Measurements from ENCODE around the gene OGFR. TPM values are rescaled to one million over a fixed set of nuclear protein-coding genes. Genes with fewer than 3 reads are reported as not detected.

Gene OGFR
- total RNA-seq, 1 experiment from 2014 or later: 73.6 TPM

GRCh38 chr20:62850333-62850974 lies 45.8 kb downstream of the OGFR start:
- no TSS peak for BruUV-seq (replicated peaks)
- no peaks in the 10 kb centered on the region for H4K20me1 ChIP-seq (ENCODE audit: insufficient read depth)
- no peak overlapping the region; the same call in 1 of the 2 replicates for H3K27ac ChIP-seq (ENCODE audit: low read depth, low read length)
- H3K36me3 ChIP-seq (ENCODE audit: control insufficient read depth in 1 of 2, insufficient read depth in 2 of 2, low read length in 2 of 2): peaks cover 19 to 38% of the 10 kb centered on the region in 2 experiments
- no peaks in the 10 kb centered on the region for H3K27me3 ChIP-seq (ENCODE audit: insufficient read depth, low read length)
- H3K9me2 ChIP-seq (ENCODE audit: insufficient read depth): no peaks in the 10 kb centered on the region
- POLR2A ChIA-PET: no interaction called here
- no peak overlapping the region for H3K9ac ChIP-seq (ENCODE audit: low read length)
- ATAC-seq (no peak), DNase-seq (ENCODE audit: low read depth, low spot score) (no peak)
- H2AFZ ChIP-seq (ENCODE audit: low read depth, low read length, poor library complexity, severe bottlenecking): no peak overlapping the region
- no peaks in the 10 kb centered on the region for H3K9me3 ChIP-seq (ENCODE audit: control insufficient read depth in 1 of 2, insufficient read depth in 1 of 2, low read depth in 1 of 2, low read length in 2 of 2)
- H3K4me1 ChIP-seq (ENCODE audit: control insufficient read depth in 1 of 2, insufficient read depth in 2 of 2, low read length in 2 of 2): no peaks in the 10 kb centered on the region
- intact Hi-C loops (cut with micrococcal nuclease): no loop called here
- CTCF ChIA-PET: no interaction called here
- no peak overlapping the region for H3K4me2 ChIP-seq (ENCODE audit: low read length)
- no peak overlapping the region for H3K4me3 ChIP-seq (replicated peaks in 1 of 2; ENCODE audit: low read depth in 1 of 2, low read length in 2 of 2)
- RAD21 ChIA-PET (ENCODE audit: low non-redundant PET in 1 of 2, low total read pairs in 2 of 2, uncharacterized antibody in 2 of 2, unreplicated experiment in 2 of 2): no interaction called here
- TF ChIP-seq POLR2AphosphoS5 (IDR thresholded peaks at IDR 0.05; ENCODE audit: low read depth, low read length) (no peak), FOSL1 (IDR thresholded peaks at IDR 0.05; ENCODE audit: low read depth) (no peak), CEBPB (IDR thresholded peaks at IDR 0.05; ENCODE audit: low read depth) (no peak), ZFX (IDR thresholded peaks at IDR 0.05) (no peak)
- peaks cover 10% of the 10 kb centered on the region; the same call in 1 of the 2 replicates for H3K79me2 ChIP-seq (ENCODE audit: insufficient read depth, low read length)

- ChIA-PET CTCF (no interaction called here), RAD21 (ENCODE audit: low non-redundant PET in 1 of 2, low total read pairs in 2 of 2, uncharacterized antibody in 2 of 2, unreplicated experiment in 2 of 2) (no interaction called here), POLR2A (no interaction called here)
- no peaks in the 10 kb centered on the region for H4K20me1 ChIP-seq (ENCODE audit: insufficient read depth)
- BruUV-seq (replicated peaks): no TSS peak
- H3K4me1 ChIP-seq (ENCODE audit: control insufficient read depth in 1 of 2, insufficient read depth in 2 of 2, low read length in 2 of 2): no peaks in the 10 kb centered on the region
- no peaks in the 10 kb centered on the region for H3K9me2 ChIP-seq (ENCODE audit: insufficient read depth)
- DNase-seq (ENCODE audit: low read depth, low spot score) (no peak), ATAC-seq (no peak)
- H3K4me2 ChIP-seq (ENCODE audit: low read length): no peak overlapping the region
- no peaks in the 10 kb centered on the region for H3K9me3 ChIP-seq (ENCODE audit: control insufficient read depth in 1 of 2, insufficient read depth in 1 of 2, low read depth in 1 of 2, low read length in 2 of 2)
- intact Hi-C loops (cut with micrococcal nuclease): no loop called here
- no peak overlapping the region for H2AFZ ChIP-seq (ENCODE audit: low read depth, low read length, poor library complexity, severe bottlenecking)
- H3K27me3 ChIP-seq (ENCODE audit: insufficient read depth, low read length): no peaks in the 10 kb centered on the region
- no peak overlapping the region for H3K9ac ChIP-seq (ENCODE audit: low read length)
- peaks cover 13 to 40% of the 10 kb centered on the region in 2 experiments; a peak in 3 of 4 replicates for H3K36me3 ChIP-seq (ENCODE audit: control insufficient read depth in 1 of 2, insufficient read depth in 2 of 2, low read length in 2 of 2)
- no peak overlapping the region for H3K4me3 ChIP-seq (replicated peaks in 1 of 2; ENCODE audit: low read depth in 1 of 2, low read length in 2 of 2)
- H3K79me2 ChIP-seq (ENCODE audit: insufficient read depth, low read length): peaks cover 10% of the 10 kb centered on the region; the same call in 1 of the 2 replicates
- H3K27ac ChIP-seq (ENCODE audit: low read depth, low read length): no peak overlapping the region
- TF ChIP-seq CBX3 (IDR thresholded peaks at IDR 0.05; ENCODE audit: low read depth) (no peak), RAD21 (IDR thresholded peaks at IDR 0.05; ENCODE audit: low read depth) (no peak), YY1 (IDR thresholded peaks at IDR 0.05; ENCODE audit: extremely low read depth, insufficient replicate concordance, low read depth, low read length) (no peak), MAX (IDR thresholded peaks at IDR 0.05) (no peak), EGR1 (IDR thresholded peaks at IDR 0.05; ENCODE audit: low read depth) (no peak), REST (IDR thresholded peaks at IDR 0.05; ENCODE audit: low read depth) (no peak), ZBTB33 (IDR thresholded peaks at IDR 0.05; ENCODE audit: extremely low read depth, insufficient replicate concordance, low read length) (no peak), SRF (IDR thresholded peaks at IDR 0.05; ENCODE audit: low read depth) (no peak), JUND (IDR thresholded peaks at IDR 0.05) (no peak), EZH2phosphoT487 (IDR thresholded peaks at IDR 0.05; ENCODE audit: borderline replicate concordance) (no peak), TCF7L2 (IDR thresholded peaks at IDR 0.05; ENCODE audit: borderline replicate concordance, extremely low read depth, insufficient read depth, insufficient read length) (no peak), ATF3 (IDR thresholded peaks at IDR 0.05) (no peak)
Measured at GRCh38 chr20:62852196-62852595, 47.6 kb downstream of the OGFR start.

Measured in HCT116 (cell line).